ENCODE data around the gene HOXB6. TPM values are rescaled to one million over a fixed set of nuclear protein-coding genes. Genes with fewer than 3 reads are reported as not detected.
A peak's percentile ranks its signal among the peaks of the same experiment; 100 is the strongest.

HOXB6 gene
- total and polyA plus RNA-seq, 12 donors, result 1.7 to 23.1 (median 11.8) TPM

DNA sequence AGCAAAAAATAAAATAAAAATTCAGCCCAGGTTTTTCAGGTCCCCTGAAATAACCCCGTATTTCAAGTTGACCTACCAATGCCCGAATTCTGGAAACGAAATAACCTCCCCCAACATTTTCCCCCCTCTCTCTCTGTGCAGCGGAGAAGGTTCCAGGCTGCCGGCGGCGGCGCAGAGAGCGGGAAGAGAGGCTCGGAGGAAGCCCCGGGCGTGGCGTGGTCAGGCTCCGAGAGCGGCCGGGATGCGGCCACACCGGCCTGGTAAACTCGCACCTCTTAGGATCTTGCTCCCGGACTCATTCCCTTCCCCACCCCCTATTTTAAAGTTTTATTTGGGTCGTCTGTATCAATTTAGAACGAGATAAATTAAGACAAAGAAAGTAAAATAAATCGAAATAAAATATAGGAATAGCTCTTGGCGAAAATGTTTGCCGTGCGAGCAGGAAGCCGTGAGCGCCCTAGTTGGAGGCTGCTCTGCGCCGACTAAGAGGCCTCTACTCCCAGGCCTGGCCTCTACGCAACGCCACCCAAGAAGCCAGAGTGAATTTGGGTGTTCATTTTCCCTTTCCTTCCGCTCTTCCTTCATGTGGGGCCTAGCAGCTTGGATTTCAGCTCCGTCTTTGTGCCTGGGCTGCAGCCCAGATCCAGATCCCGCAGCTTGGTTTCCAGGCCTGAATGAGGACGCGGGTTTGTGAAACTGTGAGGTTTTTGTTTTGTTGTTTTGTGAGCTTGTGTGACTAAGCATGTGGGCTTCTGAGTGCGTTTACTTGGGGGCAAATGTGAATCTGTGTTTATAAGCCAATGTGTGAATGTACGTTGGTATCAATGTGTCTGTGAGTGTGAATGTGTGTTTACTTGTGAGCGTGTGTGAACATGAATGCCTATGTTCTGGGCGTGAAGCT, 1.5 kb upstream of the HOXB6 start:
- no peaks in the 10 kb centered on the region for H3K27me3 ChIP-seq

DNA sequence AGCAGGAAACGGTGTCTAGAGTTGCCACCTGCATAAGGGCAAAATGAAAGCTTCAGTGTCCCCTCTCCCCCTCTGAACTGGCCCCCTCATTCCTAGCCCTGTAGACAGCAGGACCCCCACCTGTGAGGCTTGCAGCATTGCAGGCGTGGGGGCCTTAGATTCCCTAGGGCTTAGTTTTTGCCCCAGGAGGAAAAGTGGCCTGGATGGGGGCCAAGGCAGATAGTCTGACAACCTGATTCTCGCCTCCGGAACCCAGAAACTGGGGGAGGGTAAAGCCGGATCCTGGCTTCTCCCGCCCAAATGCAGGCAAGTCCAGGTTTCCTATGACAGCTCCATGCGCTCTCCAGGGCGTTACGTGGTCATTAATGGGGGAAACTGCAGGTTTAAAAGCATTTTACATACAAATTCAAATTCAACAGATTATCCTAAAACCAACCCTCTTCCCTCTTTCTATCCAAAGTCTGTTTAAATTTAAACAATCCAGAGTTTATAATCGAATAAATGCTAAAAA, 678 bp upstream of the HOXB6 start:
- 52 to 84% (median 62%) methylated on average over 9 to 10 of the region's 10 CpGs for WGBS, 4 donors
- Histone ChIP-seq H3K9me3 (replicated peaks in 1 of 3) (no peaks in the 10 kb centered on the region), H3K36me3 (replicated peaks in 1 of 2) (no peaks in the 10 kb centered on the region), H3K27ac (peak overlapping the region in 3 of 5 donors; percentile 38 to 87 (median 70)), H3K4me1 (replicated peaks in 1 of 2) (peaks cover 3 to 24% of the 10 kb centered on the region in 2 donors), H3K4me3 (peak overlapping the region in 1 of 4 donors; percentile 70), H3K27me3 (no peaks in the 10 kb centered on the region)
- TF ChIP-seq, protein P1, sequence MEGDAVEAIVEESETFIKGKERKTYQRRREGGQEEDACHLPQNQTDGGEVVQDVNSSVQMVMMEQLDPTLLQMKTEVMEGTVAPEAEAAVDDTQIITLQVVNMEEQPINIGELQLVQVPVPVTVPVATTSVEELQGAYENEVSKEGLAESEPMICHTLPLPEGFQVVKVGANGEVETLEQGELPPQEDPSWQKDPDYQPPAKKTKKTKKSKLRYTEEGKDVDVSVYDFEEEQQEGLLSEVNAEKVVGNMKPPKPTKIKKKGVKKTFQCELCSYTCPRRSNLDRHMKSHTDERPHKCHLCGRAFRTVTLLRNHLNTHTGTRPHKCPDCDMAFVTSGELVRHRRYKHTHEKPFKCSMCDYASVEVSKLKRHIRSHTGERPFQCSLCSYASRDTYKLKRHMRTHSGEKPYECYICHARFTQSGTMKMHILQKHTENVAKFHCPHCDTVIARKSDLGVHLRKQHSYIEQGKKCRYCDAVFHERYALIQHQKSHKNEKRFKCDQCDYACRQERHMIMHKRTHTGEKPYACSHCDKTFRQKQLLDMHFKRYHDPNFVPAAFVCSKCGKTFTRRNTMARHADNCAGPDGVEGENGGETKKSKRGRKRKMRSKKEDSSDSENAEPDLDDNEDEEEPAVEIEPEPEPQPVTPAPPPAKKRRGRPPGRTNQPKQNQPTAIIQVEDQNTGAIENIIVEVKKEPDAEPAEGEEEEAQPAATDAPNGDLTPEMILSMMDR (IDR thresholded peaks at IDR 0.05), result no peak
- intact Hi-C loops (cut with DNase I), result no loop called here
- DNase-seq, result no peak

More for the DNA sequence above, 1.5 kb upstream of the HOXB6 start:
- H3K36me3 ChIP-seq (replicated peaks in 1 of 2), result no peaks in the 10 kb centered on the region
- WGBS, 4 donors, result 77 to 85% (median 82%) methylated on average over 41 of the region's 41 CpGs
- intact Hi-C loops (cut with DNase I), result no loop called here
- H3K9me3 ChIP-seq (replicated peaks in 1 of 3), result no peaks in the 10 kb centered on the region
- no peak overlapping the region for H3K27ac ChIP-seq
- no peak overlapping the region for H3K4me3 ChIP-seq
- DNase-seq, result no peak
- no peak for TF ChIP-seq POLR2A (IDR thresholded peaks at IDR 0.05)
- TF ChIP-seq, protein P1 (IDR thresholded peaks at IDR 0.05), result no peak
- peaks cover 3 to 24% of the 10 kb centered on the region in 2 donors for H3K4me1 ChIP-seq (replicated peaks in 1 of 2)

DNA sequence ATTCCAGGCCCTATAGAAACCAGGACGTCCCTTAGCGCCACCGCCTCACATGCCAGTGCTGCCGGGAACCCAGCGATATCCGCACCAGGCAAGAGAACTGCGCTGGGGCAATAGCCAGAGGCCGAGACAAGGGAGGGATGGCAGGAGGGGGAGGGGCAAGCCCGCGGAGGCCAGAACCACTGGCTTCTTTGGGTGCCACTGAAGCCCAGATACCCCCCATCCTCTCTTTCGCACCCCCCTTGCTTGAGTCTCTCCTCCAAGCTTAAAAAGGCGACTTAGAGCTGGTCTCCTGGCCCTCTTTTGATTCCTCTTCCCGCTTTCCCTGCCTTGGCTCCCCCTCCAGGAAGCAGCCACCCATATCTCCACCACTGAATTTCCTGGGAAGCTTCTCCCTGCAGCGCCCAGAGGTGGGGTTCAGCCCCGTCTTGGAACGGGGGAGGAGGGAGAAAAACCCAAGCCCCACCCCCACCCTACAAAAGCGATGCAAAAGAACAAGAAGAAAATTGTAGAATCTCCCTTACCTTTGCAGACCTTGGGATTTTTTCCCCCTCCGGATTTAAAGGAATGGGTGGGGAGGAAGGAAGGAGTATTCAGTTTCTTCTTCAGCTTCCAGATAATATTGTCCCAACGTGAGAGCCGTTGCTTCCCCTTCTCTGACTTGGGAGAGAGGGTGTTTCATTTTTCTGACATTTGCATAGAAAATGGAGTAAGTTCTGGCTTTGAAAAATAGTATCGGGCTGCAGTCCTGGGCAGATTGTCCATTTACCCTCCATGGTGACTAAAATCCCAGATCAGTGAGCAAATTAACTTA, 622 bp downstream of the HOXB6 start:
- WGBS, 4 donors, result 13 to 16% (median 14%) methylated on average over 21 of the region's 21 CpGs
- peak in 5 of 7 donors; percentile 65 to 81 (median 68) for DNase-seq
- Histone ChIP-seq H3K4me3 (peak overlapping the region in 3 of 4 donors; percentile 1 to 70 (median 11)), H3K36me3 (replicated peaks in 1 of 2) (no peaks in the 10 kb centered on the region), H3K27me3 (no peaks in the 10 kb centered on the region), H3K27ac (peak overlapping the region; percentile 21 to 87 (median 55)), H3K9me3 (replicated peaks in 1 of 3) (no peaks in the 10 kb centered on the region), H3K4me1 (replicated peaks in 1 of 2) (peaks cover 0 to 17% of the 10 kb centered on the region in 2 donors)
- peak in 1 of 2 donors; percentile 53 for TF ChIP-seq POLR2A (IDR thresholded peaks at IDR 0.05)
- TF ChIP-seq, protein P1 (IDR thresholded peaks at IDR 0.05), result no peak
- intact Hi-C loops (cut with DNase I), result no loop called here

Measured in adrenal gland (tissue), 12 donors.